GM12878 (cell line): Measurements from ENCODE around the gene ZIC2. TPM values are rescaled to one million over a fixed set of nuclear protein-coding genes. Genes with fewer than 3 reads are reported as not detected.
"Not testable (repeated sequence)": the region's sequence is repeated elsewhere in the genome, so short reads cannot be mapped to it uniquely, and the experiment has no call there.

Experiments used
- ATAC-seq: fragments of 200-7000 bp; cut with Tn5 transposase; 3 replicates; pipeline ENCODE4 v1.9.1; 2020; ENCODE audit warnings: mild to moderate bottlenecking, moderate library complexity
- BruUV-seq: library from RNA; stranded (reverse); fragments of 400-500 nt; replicated peaks from 2 replicates; lab custom pipeline; 2021; lab: Mats Ljungman, UMichigan
- CTCF ChIA-PET: fragments of 300-600 bp; sonication (Branson Sonifier 250); formaldehyde crosslinking; extraction: SDS; loops from one replicate; lab custom pipeline; 2021; ENCODE audit warnings: inconsistent platforms; lab: Yijun Ruan, JAX
- POLR2A ChIA-PET: fragments of 350-600 bp; formaldehyde crosslinking; extraction: SDS; loops from one replicate; lab custom pipeline; 2021; ENCODE audit warnings: inconsistent platforms; lab: Charles Lee
- RAD21 ChIA-PET: fragments of 300-600 bp; sonication (Branson Sonifier 250); formaldehyde crosslinking; loops from one replicate; lab custom pipeline; 2023; ENCODE audit warnings: antibody characterized with exemption; ENCODE audit not compliant: unreplicated experiment; lab: Charles Lee
- SMC1A ChIA-PET: fragments of 300-600 bp; sonication (Branson Sonifier 250); formaldehyde crosslinking; loops from one replicate; lab custom pipeline; 2023; ENCODE audit not compliant: unreplicated experiment, uncharacterized antibody; lab: Charles Lee
- DNase-seq: peaks from one replicate; pipeline ENCODE4 v3.0.0-alpha.2; 2011; ENCODE audit warnings: low read depth, low spot score
- FAIRE-seq: peaks from 3 replicates; lab custom pipeline; 2011; peaks lifted over from hg19 to GRCh38; lab: Jason Lieb, UNC
- H2AFZ ChIP-seq: 2 replicates; pipeline ENCODE4 v1.6.0; 2011; ENCODE audit warnings: low read depth, low read length, control low read depth; ENCODE audit not compliant: control insufficient read depth
- H3K27ac ChIP-seq: 2 replicates; pipeline ENCODE4 v1.5.1; 2011; ENCODE audit warnings: control low read depth; ENCODE audit not compliant: control insufficient read depth, insufficient read depth
- H3K27me3 ChIP-seq, 2 experiments: replicated peaks in 1 of 2; 2 replicates each; pipeline versions ENCODE4 v1.6.0 to v1.6.1; 2011; ENCODE audit warnings: low read length in 1 of 2; ENCODE audit not compliant: control insufficient read depth in 2 of 2, insufficient read depth in 2 of 2
- H3K36me3 ChIP-seq, 2 experiments: 2 replicates each; pipeline ENCODE4 v1.5.1; 2011; ENCODE audit warnings: low read length in 1 of 2; ENCODE audit not compliant: control insufficient read depth in 2 of 2, insufficient read depth in 2 of 2
- H3K4me1 ChIP-seq: 2 replicates; pipeline ENCODE4 v1.6.1; 2011; ENCODE audit warnings: mild to moderate bottlenecking, low read length, moderate library complexity, mixed read lengths; ENCODE audit not compliant: control insufficient read depth, insufficient read depth
- H3K4me2 ChIP-seq: 2 replicates; pipeline ENCODE4 v1.6.0; 2011; ENCODE audit warnings: control low read depth; ENCODE audit not compliant: control insufficient read depth, insufficient read depth
- H3K4me3 ChIP-seq: fragments of 200-600 bp; sonication (generic); 2 replicates; pipeline ENCODE4 v1.5.1; 2016
- H3K79me2 ChIP-seq: 2 replicates; pipeline ENCODE4 v1.6.0; 2011; ENCODE audit warnings: low read length; ENCODE audit not compliant: control insufficient read depth, insufficient read depth
- H3K9ac ChIP-seq: 2 replicates; pipeline ENCODE4 v1.8.0; 2011; ENCODE audit warnings: low read length, control low read depth, mixed read lengths; ENCODE audit not compliant: control insufficient read depth, insufficient read depth
- H3K9me3 ChIP-seq: replicated peaks from 3 replicates; pipeline ENCODE4 v1.5.1; 2011; ENCODE audit warnings: mild to moderate bottlenecking, low read length; ENCODE audit not compliant: control insufficient read depth, insufficient read depth
- H4K20me1 ChIP-seq: 2 replicates; pipeline ENCODE4 v1.6.0; 2011; ENCODE audit not compliant: control insufficient read depth, insufficient read depth
- CBFB ChIP-seq: IDR thresholded peaks from 2 replicates; pipeline ENCODE4 v1.6.1; 2016; ENCODE audit warnings: antibody characterized with exemption, low read depth
- CTCF ChIP-seq, 3 experiments: IDR thresholded peaks in 2 of 3; conservative IDR thresholded peaks in 1 of 3; 2 replicates each; pipeline ENCODE4 v1.5.1; 2011; ENCODE audit warnings: low read depth in 3 of 3, low read length in 3 of 3, mild to moderate bottlenecking in 3 of 3, control low read depth in 2 of 3, moderate library complexity in 2 of 3, inconsistent platforms in 1 of 3, mixed read lengths in 1 of 3; ENCODE audit not compliant: control insufficient read depth in 2 of 3, insufficient read depth in 1 of 3; ENCODE audit errors: extremely low read depth in 1 of 3
- HDGF ChIP-seq: fragments of 450-650 bp; IDR thresholded peaks from 2 replicates; pipeline ENCODE4 v1.6.1; 2016; ENCODE audit warnings: antibody characterized with exemption
- SKIL ChIP-seq: fragments of 450-650 bp; IDR thresholded peaks from 2 replicates; pipeline ENCODE4 v1.6.1; 2017; ENCODE audit warnings: mild to moderate bottlenecking, low read depth, inconsistent platforms; ENCODE audit not compliant: poor library complexity, severe bottlenecking
- ZNF274 ChIP-seq: IDR thresholded peaks from one replicate; pipeline ENCODE4 v1.8.0; 2011; ENCODE audit not compliant: insufficient read length, insufficient read depth
- ZNF687 ChIP-seq: fragments of 450-650 bp; IDR thresholded peaks from 2 replicates; pipeline ENCODE4 v1.6.1; 2017; ENCODE audit warnings: mild to moderate bottlenecking, moderate library complexity
- WGBS: methylation state at CpG from one replicate; pipeline ENCODE4 v1.1.6; 2016; ENCODE audit warnings: low lambda C conversion rate; ENCODE audit not compliant: insufficient replicate concordance, insufficient coverage; ENCODE audit errors: missing lambda C conversion rate; 5-methylcytosine and 5-hydroxymethylcytosine counted together
- in situ Hi-C: fragments of 300-500 bp; cut with MboI; formaldehyde crosslinking; loops from 9 replicates; pipeline ENCODE4 v1.14.3; 2018; ENCODE audit warnings: mixed read lengths
- intact Hi-C: fragments of 100-400 bp; cut with micrococcal nuclease; formaldehyde crosslinking; loops from one replicate; pipeline ENCODE4 v1.14.2; 2022; ENCODE audit not compliant: unreplicated experiment
- polyA plus RNA-seq, 11 experiments: library from polyadenylated mRNA; depleted of rRNA in 4 of 11; unstranded in 6 of 11; stranded (reverse) in 5 of 11; fragments of >200 nt; fragmentation: Nextera tagmentation in 4 of 11; fragmentation: Illumina TruSeq in 1 of 11; extraction: Ambion mirVana in 4 of 11; extraction: Trizol in 1 of 11; gene quantifications; 1 replicate in 1 of 11; 2 replicates in 10 of 11; pipeline versions ENCODE4 v1.2.1 to v1.2.3, GENCODE V29; 2011 to 2016; ENCODE audit warnings: inconsistent platforms in 2 of 11, missing spikeins in 2 of 11, low read depth in 1 of 11
- total RNA-seq, 4 experiments: library from RNA; depleted of rRNA in 3 of 4; stranded (reverse); fragments of >200 nt in 3 of 4; fragmentation: Illumina TruSeq in 1 of 4; extraction: Trizol in 1 of 4; gene quantifications; 2 replicates each; pipeline versions ENCODE4 v1.2.1 to v1.2.3, GENCODE V29; 2013 to 2021

ZIC2 gene
- total and polyA plus RNA-seq, 10 of the 15 experiments (the other 5 are each of a cell fraction or from before 2014, with no cell fraction given): 0.05 TPM; not detected in 8

- POLR2A ChIA-PET: no interaction called here
- no peak overlapping the region for H3K4me2 ChIP-seq
- DNase-seq: no peak
- no peak overlapping the region for H3K27ac ChIP-seq
- no TSS peak for BruUV-seq
- no peaks in the 10 kb centered on the region; a peak in 1 of 4 replicates for H3K27me3 ChIP-seq
- RAD21 ChIA-PET: interaction anchor here (0.6 kb wide), 1 partner anchor 543 kb away, joined by 3 read pairs; no protein-coding TSS in a partner anchor
- no peaks in the 10 kb centered on the region for H3K79me2 ChIP-seq
- FAIRE-seq: no peak
- intact Hi-C loops (no loop called here), in situ Hi-C loops (no loop called here)
- no peak overlapping the region for H3K4me3 ChIP-seq
- no peak overlapping the region for H3K9ac ChIP-seq
- TF ChIP-seq SKIL: no peak
- no peak for TF ChIP-seq ZNF687
- TF ChIP-seq ZNF274: no peak
- no peak for TF ChIP-seq CTCF (IDR thresholded peaks at IDR 0.05 in 2 of 3, conservative IDR thresholded peaks at IDR 0.05 in 1 of 3; ENCODE audit: control insufficient read depth in 2 of 3, extremely low read depth in 1 of 3, insufficient read depth in 1 of 3, low read depth in 3 of 3, low read length in 3 of 3)
- TF ChIP-seq HDGF: no peak
- no peak for TF ChIP-seq CBFB
- H2AFZ ChIP-seq: no peak overlapping the region
- ATAC-seq: no peak
- no peaks in the 10 kb centered on the region for H3K4me1 ChIP-seq
- no peaks in the 10 kb centered on the region for H3K36me3 ChIP-seq
- H3K9me3 ChIP-seq: no peaks in the 10 kb centered on the region
- CTCF ChIA-PET: no interaction called here
- no peaks in the 10 kb centered on the region for H4K20me1 ChIP-seq
- SMC1A ChIA-PET: no interaction called here
- 0% methylated on average over 1 of the region's 1 CpG for WGBS
Measured at GRCh38 chr13:100029933-100030332, 48.3 kb downstream of the ZIC2 start.

- H3K9ac ChIP-seq, H3K4me3 ChIP-seq, H3K27me3 ChIP-seq, H3K27ac ChIP-seq, H2AFZ ChIP-seq, H4K20me1 ChIP-seq, RAD21 ChIA-PET, FAIRE-seq, POLR2A ChIA-PET, H3K4me1 ChIP-seq, H3K4me2 ChIP-seq, in situ Hi-C loops, CTCF ChIA-PET, H3K9me3 ChIP-seq, DNase-seq, intact Hi-C loops, H3K79me2 ChIP-seq, H3K36me3 ChIP-seq, BruUV-seq, ATAC-seq, SMC1A ChIA-PET: not testable (repeated sequence)
- 34% methylated on average over 7 of the region's 9 CpGs for WGBS
Measured at GRCh38 chr13:100032642-100033041, 51.1 kb downstream of the ZIC2 start.
